Measurements from ENCODE around the gene SEBOX.

DNA sequence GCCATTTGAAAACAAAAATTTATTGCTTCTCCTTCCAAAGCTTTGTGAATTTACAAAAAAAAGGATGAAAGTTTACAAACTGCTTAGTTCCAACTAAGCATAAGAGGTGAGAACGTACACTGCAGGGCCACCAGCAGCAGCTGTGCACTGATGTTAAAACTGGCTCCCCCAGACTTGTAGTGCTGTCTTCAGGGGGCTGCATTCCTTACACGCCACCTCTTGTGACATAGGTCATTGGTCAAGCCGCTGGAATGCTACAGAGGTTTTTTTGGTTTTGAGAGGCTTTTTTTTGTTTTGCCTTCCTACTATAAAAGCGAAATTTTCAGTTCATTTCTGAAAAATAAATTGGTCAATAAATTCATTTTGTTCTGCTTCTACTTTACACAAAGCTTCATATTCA lies 36.7 kb downstream of the SEBOX start:
- TF ChIP-seq SUZ12 (IDR thresholded peaks at IDR 0.05; ENCODE audit: extremely low read depth, insufficient read depth, insufficient read length): no peak
- no peak for TF ChIP-seq ZNF274 (IDR thresholded peaks at IDR 0.05; ENCODE audit: low read depth, low read length)

All from NT2/D1 (cell line).